Thyroid gland (tissue), 4 donors: ENCODE results near the gene BEND3.

ENCODE experiments used
- CTCF ChIP-seq, 6 experiments: fragments of 200-600 bp in 3 of 6; fragments of 450-650 bp in 3 of 6; sonication (generic) in 3 of 6; IDR thresholded peaks; one replicate each; pipeline ENCODE4 v1.5.1; 2016 to 2019; ENCODE audit warnings: antibody characterized with exemption in 6 of 6, mild to moderate bottlenecking in 2 of 6, inconsistent platforms in 1 of 6, moderate library complexity in 1 of 6
- POLR2A ChIP-seq, 2 donors: fragments of 450-650 bp; IDR thresholded peaks; one replicate each; pipeline ENCODE4 v1.6.1; 2017; ENCODE audit warnings: antibody characterized with exemption in 2 of 2, mild to moderate bottlenecking in 2 of 2, moderate library complexity in 1 of 2

GRCh38 chr6:107161521-107161920 is 46.2 kb upstream of the BEND3 start:
- no peak for TF ChIP-seq POLR2A (IDR thresholded peaks at IDR 0.05)
- no peak for TF ChIP-seq CTCF (IDR thresholded peaks at IDR 0.05)
